GM06990 (cell line): ENCODE measurements around the gene VAV2.

Experiments
- DNase-seq: peaks from one replicate; pipeline ENCODE4 v3.0.0-alpha.2; 2011; ENCODE audit not compliant: insufficient read length; ENCODE audit errors: extremely low read depth
- H3K27me3 ChIP-seq: replicated peaks from 2 replicates; pipeline ENCODE4 v1.6.0; 2011; ENCODE audit warnings: low read length; ENCODE audit not compliant: control insufficient read depth, insufficient read depth
- H3K36me3 ChIP-seq: 2 replicates; pipeline ENCODE4 v1.5.1; 2011; ENCODE audit warnings: low read length; ENCODE audit not compliant: control insufficient read depth, insufficient read depth
- H3K4me3 ChIP-seq: replicated peaks from 2 replicates; pipeline ENCODE4 v1.5.1; 2011; ENCODE audit warnings: low read depth, mild to moderate bottlenecking, control low read depth, low read length
- CTCF ChIP-seq: IDR thresholded peaks from 2 replicates; pipeline ENCODE4 v1.5.1; 2011; ENCODE audit warnings: low read length, control low read depth, mild to moderate bottlenecking, inconsistent platforms; ENCODE audit not compliant: insufficient read depth, poor library complexity, severe bottlenecking

The VAV2 gene

DNA sequence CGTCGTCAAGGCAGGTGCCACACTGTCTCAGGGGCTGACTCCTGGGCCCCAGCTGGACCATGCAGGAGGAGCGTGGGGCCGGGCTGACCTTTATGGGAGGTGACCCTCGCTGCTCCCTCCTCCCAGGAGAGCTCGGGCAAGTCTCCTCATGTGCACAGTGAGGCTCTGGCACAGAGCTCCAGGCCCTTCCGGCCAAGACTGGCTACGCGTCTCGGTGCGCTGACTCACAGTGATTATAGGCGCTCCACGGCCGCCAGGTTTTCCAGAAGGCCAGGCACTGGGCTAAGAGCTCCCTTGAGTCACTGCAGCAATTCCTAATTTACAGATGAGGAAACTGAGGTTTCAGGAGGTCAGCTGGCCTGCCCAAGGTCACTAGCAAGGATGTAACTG is 47.4 kb downstream of the VAV2 start:
- no peak for DNase-seq
- no peak overlapping the region for H3K4me3 ChIP-seq

DNA sequence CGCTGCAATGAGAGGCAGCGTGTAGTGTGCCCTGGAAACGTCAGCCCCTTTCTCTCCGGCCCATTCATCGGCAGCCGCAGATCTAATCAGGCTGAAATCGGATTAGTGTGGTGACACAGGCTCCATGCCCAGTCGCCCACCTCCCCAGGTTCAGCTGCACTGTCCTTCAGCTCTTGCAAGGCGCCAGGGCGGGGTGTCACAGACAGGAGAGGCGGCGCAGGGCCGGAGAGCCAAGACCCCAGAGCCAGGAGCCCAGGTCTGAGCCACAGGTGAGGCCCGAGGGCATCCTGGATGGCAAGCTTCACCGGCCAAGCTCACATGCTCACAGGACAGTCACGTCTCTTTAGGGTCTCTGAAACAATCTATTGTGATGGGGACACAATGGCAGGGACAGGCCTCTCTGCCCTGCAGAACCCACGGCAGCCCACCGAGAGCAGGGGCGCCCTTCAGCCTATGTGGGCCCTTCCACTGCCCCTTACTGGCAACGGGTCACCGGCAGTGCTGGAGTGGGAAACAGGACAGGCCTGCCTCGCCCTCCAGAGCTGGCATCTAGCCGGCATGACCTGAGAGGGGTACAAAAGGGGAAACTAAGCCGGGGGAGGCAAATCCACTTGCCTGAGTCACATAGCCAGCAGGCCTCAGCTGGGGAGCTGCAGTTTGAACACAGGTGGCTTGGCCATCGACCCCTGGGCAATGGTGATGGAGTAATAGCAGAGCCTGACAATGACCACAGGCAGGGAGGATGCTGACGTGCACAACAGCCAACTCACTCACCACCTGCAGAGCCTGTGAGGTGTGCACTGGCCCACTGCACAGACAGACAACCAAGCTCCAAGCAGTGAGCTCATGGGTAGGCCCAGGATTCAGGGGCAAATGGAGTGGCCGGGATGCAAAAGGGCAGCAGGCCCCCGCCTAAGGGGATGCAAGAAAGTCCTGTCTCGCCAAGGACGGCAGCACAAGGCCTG is 48.1 kb downstream of the VAV2 start:
- Histone ChIP-seq H3K36me3 (peaks cover 12% of the 10 kb centered on the region), H3K4me3 (no peak overlapping the region), H3K27me3 (no peaks in the 10 kb centered on the region)
- TF ChIP-seq CTCF, result no peak
- DNase-seq, result no peak

More for the DNA sequence above, 47.4 kb downstream of the VAV2 start:
- Histone ChIP-seq H3K36me3 (peaks cover 9% of the 10 kb centered on the region), H3K27me3 (no peaks in the 10 kb centered on the region)
- no peak for TF ChIP-seq CTCF

GRCh38 chr9:133943036-133943780 is 48.9 kb downstream of the VAV2 start:
- no peak for TF ChIP-seq CTCF
- Histone ChIP-seq H3K27me3 (no peaks in the 10 kb centered on the region), H3K4me3 (no peak overlapping the region), H3K36me3 (peaks cover 19% of the 10 kb centered on the region)
- no peak for DNase-seq

DNA sequence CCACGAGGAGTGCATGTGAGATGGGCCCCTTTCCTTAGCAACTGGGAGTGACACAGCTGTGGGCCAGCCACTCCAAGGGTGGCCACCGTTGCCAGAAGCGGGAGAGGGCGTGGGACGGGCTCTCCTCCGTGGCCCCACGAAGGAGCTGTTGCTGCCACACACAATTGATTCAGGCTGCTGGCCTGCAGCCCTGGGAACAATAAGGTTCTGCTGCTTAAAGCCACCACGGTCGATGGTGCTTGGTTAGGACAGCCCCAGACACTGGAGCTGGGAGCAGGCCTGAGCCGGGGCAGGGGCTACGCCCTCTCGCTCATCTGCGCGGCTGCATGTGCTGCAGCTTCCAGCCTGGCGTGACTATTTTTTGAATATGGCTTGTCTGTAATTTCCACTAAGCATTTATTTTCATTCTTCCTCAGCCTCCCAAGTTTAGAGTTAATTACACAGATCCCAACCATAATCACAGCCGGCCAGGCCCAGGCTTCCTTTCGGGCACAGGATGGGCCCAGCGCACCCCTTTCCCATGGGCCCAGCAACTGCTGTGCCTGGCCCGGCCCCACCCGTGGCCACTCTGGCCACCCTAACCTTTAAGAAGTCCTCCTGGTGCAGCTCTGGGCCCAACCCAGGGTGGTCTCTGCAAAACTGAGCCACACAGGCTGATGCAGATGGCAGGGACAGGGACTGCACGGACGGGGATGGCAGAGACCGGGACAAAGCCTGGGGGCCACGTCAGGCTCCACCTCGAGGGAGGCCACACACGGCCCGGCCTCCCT is 49.7 kb downstream of the VAV2 start:
- no peak for DNase-seq
- peaks cover 22% of the 10 kb centered on the region for H3K36me3 ChIP-seq
- no peak overlapping the region for H3K4me3 ChIP-seq
- no peaks in the 10 kb centered on the region for H3K27me3 ChIP-seq
- TF ChIP-seq CTCF, result no peak

DNA sequence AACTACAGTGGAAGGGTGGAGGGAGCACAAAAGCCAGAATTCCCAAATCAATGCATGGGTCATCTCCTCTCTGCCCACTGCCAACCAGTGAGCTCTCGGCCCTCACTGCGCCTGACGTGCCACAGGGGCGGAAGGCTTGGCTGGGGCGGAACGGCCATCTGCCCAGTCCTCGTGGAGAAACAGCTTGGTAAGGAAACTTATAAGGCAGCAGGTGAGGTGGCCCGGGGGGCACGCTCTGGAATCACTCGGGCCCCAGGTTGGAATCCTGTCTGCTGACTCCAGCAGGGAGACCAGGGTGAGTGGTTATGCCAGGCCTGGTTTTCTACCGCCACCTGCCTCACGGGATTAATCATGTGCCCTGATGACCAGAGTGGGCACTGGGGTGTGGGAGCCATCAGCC is 52.3 kb downstream of the VAV2 start:
- no peak for DNase-seq
- Histone ChIP-seq H3K36me3 (peaks cover 26% of the 10 kb centered on the region), H3K27me3 (no peaks in the 10 kb centered on the region), H3K4me3 (no peak overlapping the region)
- no peak for TF ChIP-seq CTCF
